Gastroesophageal sphincter (tissue), 4 donors: Measurements from ENCODE around the gene TRIM40. TPM values are rescaled to one million over a fixed set of nuclear protein-coding genes. Genes with fewer than 3 reads are reported as not detected.

Experiments used
- ATAC-seq: fragments of 150-250 bp; one replicate; pipeline ENCODE4 v1.9.1; 2016; ENCODE audit warnings: mild to moderate bottlenecking, moderate library complexity
- H3K27ac ChIP-seq, 4 donors: fragments of 200-600 bp; sonication (generic) in 3 of 4; 1 replicate in 3 of 4; 2 replicates in 1 of 4; pipeline ENCODE4 v1.5.1; 2016 to 2019
- H3K27me3 ChIP-seq: fragments of 200-600 bp; sonication (generic); one replicate; pipeline ENCODE4 v1.5.1; 2019
- H3K36me3 ChIP-seq, 2 donors: fragments of 200-600 bp; sonication (generic); one replicate each; pipeline ENCODE4 v1.5.1; 2019; ENCODE audit warnings: control low read depth in 1 of 2
- H3K4me1 ChIP-seq, 3 donors: fragments of 200-600 bp; sonication (generic); 1 replicate in 2 of 3; 2 replicates in 1 of 3; pipeline ENCODE4 v1.5.1; 2016 to 2019; ENCODE audit warnings: control low read depth in 2 of 3
- H3K4me3 ChIP-seq, 2 donors: fragments of 200-600 bp; sonication (generic); one replicate each; pipeline ENCODE4 v1.5.1; 2019; ENCODE audit warnings: mild to moderate bottlenecking in 1 of 2, moderate library complexity in 1 of 2
- H3K9me3 ChIP-seq, 3 donors: fragments of 200-600 bp; sonication (generic); one replicate each; pipeline ENCODE4 v1.5.1; 2017 to 2019; ENCODE audit warnings: control low read depth in 2 of 3
- EP300 ChIP-seq: sonication (generic); formaldehyde crosslinking; IDR thresholded peaks from one replicate; pipeline ENCODE4 v1.6.1; 2017; ENCODE audit warnings: antibody characterized with exemption, mild to moderate bottlenecking
- POLR2A ChIP-seq, 2 donors: fragments of 450-650 bp; IDR thresholded peaks; one replicate each; pipeline ENCODE4 v1.6.1; 2017; ENCODE audit warnings: antibody characterized with exemption in 2 of 2, mild to moderate bottlenecking in 2 of 2, moderate library complexity in 1 of 2
- POLR2AphosphoS5 ChIP-seq: sonication (generic); formaldehyde crosslinking; IDR thresholded peaks from one replicate; pipeline ENCODE4 v1.6.1; 2017; ENCODE audit warnings: antibody characterized with exemption
- WGBS, 2 donors: methylation state at CpG; one replicate each; pipeline ENCODE4 v1.1.5; 2018; ENCODE audit warnings: low coverage in 1 of 2; 5-methylcytosine and 5-hydroxymethylcytosine counted together
- total RNA-seq, 4 donors: library from RNA; depleted of rRNA; stranded (reverse); fragments of >200 nt; gene quantifications; one replicate each; pipeline ENCODE4 v1.1.0, GENCODE V29; 2016
- TF ChIP-seq, protein P1 (sequence below), 4 experiments: fragments of 200-600 bp in 2 of 4; fragments of 450-650 bp in 2 of 4; sonication (generic) in 1 of 4; IDR thresholded peaks; one replicate each; pipeline ENCODE4 v1.5.1; 2017 to 2019; ENCODE audit warnings: antibody characterized with exemption in 4 of 4, mild to moderate bottlenecking in 2 of 4, moderate library complexity in 2 of 4

Gene TRIM40
- total RNA-seq, 4 donors from 2014 or later, result not detected

DNA sequence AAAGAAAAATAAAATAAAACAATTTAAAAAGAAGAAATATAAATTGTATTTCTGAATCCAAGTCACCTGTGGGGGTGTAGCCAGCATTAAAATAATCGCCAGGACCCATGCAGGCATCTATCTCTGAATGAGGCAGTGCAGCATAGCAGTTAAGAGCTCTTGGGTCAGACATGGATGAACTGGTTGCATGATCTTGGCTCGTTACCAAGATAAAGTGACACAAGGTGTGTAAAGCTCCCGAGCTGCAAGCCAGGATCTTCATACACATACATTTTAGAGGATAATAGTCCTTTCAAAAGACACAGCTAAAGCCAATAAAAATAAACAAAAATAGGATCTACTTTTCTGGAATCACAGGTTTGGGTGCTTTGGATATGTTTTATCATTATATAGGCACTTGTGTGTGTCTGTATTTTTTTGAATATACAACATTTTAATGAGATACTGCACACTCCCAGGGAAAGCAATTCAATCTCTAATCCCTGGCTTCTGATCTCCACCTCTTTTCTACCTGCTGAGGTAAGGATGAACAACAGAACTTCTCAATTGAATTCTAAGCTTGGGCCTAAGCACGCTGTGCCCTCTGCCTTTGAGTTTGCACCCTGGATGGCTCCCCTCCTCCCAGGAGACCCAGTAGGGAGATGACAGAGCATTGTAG is 16.2 kb downstream of the TRIM40 start:
- TF ChIP-seq EP300, result no peak
- no peak for TF ChIP-seq POLR2AphosphoS5
- TF ChIP-seq, protein P1, sequence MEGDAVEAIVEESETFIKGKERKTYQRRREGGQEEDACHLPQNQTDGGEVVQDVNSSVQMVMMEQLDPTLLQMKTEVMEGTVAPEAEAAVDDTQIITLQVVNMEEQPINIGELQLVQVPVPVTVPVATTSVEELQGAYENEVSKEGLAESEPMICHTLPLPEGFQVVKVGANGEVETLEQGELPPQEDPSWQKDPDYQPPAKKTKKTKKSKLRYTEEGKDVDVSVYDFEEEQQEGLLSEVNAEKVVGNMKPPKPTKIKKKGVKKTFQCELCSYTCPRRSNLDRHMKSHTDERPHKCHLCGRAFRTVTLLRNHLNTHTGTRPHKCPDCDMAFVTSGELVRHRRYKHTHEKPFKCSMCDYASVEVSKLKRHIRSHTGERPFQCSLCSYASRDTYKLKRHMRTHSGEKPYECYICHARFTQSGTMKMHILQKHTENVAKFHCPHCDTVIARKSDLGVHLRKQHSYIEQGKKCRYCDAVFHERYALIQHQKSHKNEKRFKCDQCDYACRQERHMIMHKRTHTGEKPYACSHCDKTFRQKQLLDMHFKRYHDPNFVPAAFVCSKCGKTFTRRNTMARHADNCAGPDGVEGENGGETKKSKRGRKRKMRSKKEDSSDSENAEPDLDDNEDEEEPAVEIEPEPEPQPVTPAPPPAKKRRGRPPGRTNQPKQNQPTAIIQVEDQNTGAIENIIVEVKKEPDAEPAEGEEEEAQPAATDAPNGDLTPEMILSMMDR (IDR thresholded peaks at IDR 0.05), result no peak

GRCh38 chr6:30152910-30153610 is 17.1 kb downstream of the TRIM40 start:
- 74 to 89% methylated on average over 3 of the region's 3 CpGs for WGBS, 2 donors
- peaks cover 0 to 5% (median 0%) of the 10 kb centered on the region in 3 donors for H3K4me1 ChIP-seq
- ATAC-seq, result no peak

More for the DNA sequence above, 16.2 kb downstream of the TRIM40 start:
- Histone ChIP-seq H3K4me1 (peaks cover 0 to 5% (median 0%) of the 10 kb centered on the region in 3 donors), H3K27me3 (peaks cover 57% of the 10 kb centered on the region), H3K9me3 (no peaks in the 10 kb centered on the region), H3K27ac (no peak overlapping the region), H3K36me3 (no peaks in the 10 kb centered on the region), H3K4me3 (no peak overlapping the region)
- no peak for ATAC-seq
- WGBS, 2 donors, result 51 to 60% methylated on average over 4 of the region's 4 CpGs

GRCh38 chr6:30154061-30154460 is 18.1 kb downstream of the TRIM40 start:
- WGBS, 2 donors, result no CpG with 5 or more reads among the region's 17 CpGs

More at GRCh38 chr6:30152910-30153610, 17.1 kb downstream of the TRIM40 start:
- no peak for TF ChIP-seq EP300
- no peak for TF ChIP-seq POLR2AphosphoS5
- TF ChIP-seq, protein P1 (IDR thresholded peaks at IDR 0.05), result no peak
- no peak for TF ChIP-seq POLR2A (IDR thresholded peaks at IDR 0.05)
- Histone ChIP-seq H3K9me3 (no peaks in the 10 kb centered on the region), H3K36me3 (no peaks in the 10 kb centered on the region), H3K27me3 (peaks cover 51% of the 10 kb centered on the region), H3K4me3 (no peak overlapping the region), H3K27ac (no peak overlapping the region)

GRCh38 chr6:30154709-30155519 is 19.0 kb downstream of the TRIM40 start:
- Histone ChIP-seq H3K27me3 (peaks cover 51% of the 10 kb centered on the region), H3K27ac (no peak overlapping the region), H3K4me1 (peaks cover 0 to 5% (median 0%) of the 10 kb centered on the region in 3 donors), H3K36me3 (no peaks in the 10 kb centered on the region), H3K4me3 (no peak overlapping the region), H3K9me3 (no peaks in the 10 kb centered on the region)
- TF ChIP-seq EP300, result no peak
- no peak for TF ChIP-seq POLR2A (IDR thresholded peaks at IDR 0.05)
- no peak for TF ChIP-seq POLR2AphosphoS5
- TF ChIP-seq, protein P1 (IDR thresholded peaks at IDR 0.05), result no peak
- WGBS, 2 donors, result 44% methylated on average over 10 to 11 of the region's 12 CpGs
- ATAC-seq, result peak; percentile 35

More at GRCh38 chr6:30154061-30154460, 18.1 kb downstream of the TRIM40 start:
- H3K27me3 ChIP-seq, result peaks cover 47% of the 10 kb centered on the region
- no peak overlapping the region for H3K4me3 ChIP-seq
- H3K27ac ChIP-seq, result no peak overlapping the region
- no peaks in the 10 kb centered on the region for H3K36me3 ChIP-seq
- H3K4me1 ChIP-seq, result peaks cover 0 to 5% (median 0%) of the 10 kb centered on the region in 3 donors
- ATAC-seq, result no peak
- H3K9me3 ChIP-seq, result no peaks in the 10 kb centered on the region
- TF ChIP-seq EP300 (no peak), POLR2AphosphoS5 (no peak), POLR2A (IDR thresholded peaks at IDR 0.05) (no peak)
- TF ChIP-seq, protein P1 (IDR thresholded peaks at IDR 0.05), result no peak
